ENCODE data around the gene EPN1.

Gene EPN1

GRCh38 chr19:55676383-55676782 lies 1.4 kb downstream of the EPN1 start:
- peaks cover 56% of the 10 kb centered on the region for H3K36me3 ChIP-seq (ENCODE audit: insufficient read depth, low read length)
- H3K4me3 ChIP-seq, result peak overlapping the region; percentile 84

GRCh38 chr19:55676889-55677505 lies 2.0 kb downstream of the EPN1 start:
- Histone ChIP-seq H3K4me3 (peak overlapping the region; percentile 84), H3K9me3 (ENCODE audit: low read depth, low read length) (no peaks in the 10 kb centered on the region), H3K36me3 (ENCODE audit: insufficient read depth, low read length) (peaks cover 62% of the 10 kb centered on the region), H3K27ac (no peak overlapping the region), H3K9ac (ENCODE audit: insufficient read length) (peak overlapping the region; percentile 88)
- no peak for DNase-seq (ENCODE audit: low read depth, low spot score)
- no peak for TF ChIP-seq FOXP2 (optimal IDR thresholded peaks at IDR 0.05; ENCODE audit: control extremely low read depth, extremely low read length, insufficient read depth)
- no peak for TF ChIP-seq POLR2AphosphoS5 (IDR thresholded peaks at IDR 0.05; ENCODE audit: borderline replicate concordance, low read depth, low read length)
- TF ChIP-seq EZH2 (IDR thresholded peaks at IDR 0.05), result no peak

More at GRCh38 chr19:55676383-55676782, 1.4 kb downstream of the EPN1 start:
- Histone ChIP-seq H3K9ac (ENCODE audit: insufficient read length) (peak overlapping the region; percentile 88), H3K9me3 (ENCODE audit: low read depth, low read length) (no peaks in the 10 kb centered on the region), H3K27ac (no peak overlapping the region)
- TF ChIP-seq EZH2 (IDR thresholded peaks at IDR 0.05) (no peak), FOXP2 (optimal IDR thresholded peaks at IDR 0.05; ENCODE audit: control extremely low read depth, extremely low read length, insufficient read depth) (no peak)
- no peak for DNase-seq (ENCODE audit: low read depth, low spot score)

GRCh38 chr19:55677572-55678028 lies 2.6 kb downstream of the EPN1 start:
- Histone ChIP-seq H3K27ac (no peak overlapping the region), H3K9ac (ENCODE audit: insufficient read length) (peak overlapping the region; percentile 88), H3K4me3 (no peak overlapping the region), H3K9me3 (ENCODE audit: low read depth, low read length) (no peaks in the 10 kb centered on the region), H3K36me3 (ENCODE audit: insufficient read depth, low read length) (peaks cover 61% of the 10 kb centered on the region)
- no peak for DNase-seq (ENCODE audit: low read depth, low spot score)
- TF ChIP-seq POLR2AphosphoS5 (IDR thresholded peaks at IDR 0.05; ENCODE audit: borderline replicate concordance, low read depth, low read length), result no peak
- TF ChIP-seq EZH2 (IDR thresholded peaks at IDR 0.05), result no peak
- no peak for TF ChIP-seq FOXP2 (optimal IDR thresholded peaks at IDR 0.05; ENCODE audit: control extremely low read depth, extremely low read length, insufficient read depth)

GRCh38 chr19:55678121-55678671 lies 3.2 kb downstream of the EPN1 start:
- TF ChIP-seq FOXP2 (optimal IDR thresholded peaks at IDR 0.05; ENCODE audit: control extremely low read depth, extremely low read length, insufficient read depth), result no peak
- no peak for TF ChIP-seq POLR2AphosphoS5 (IDR thresholded peaks at IDR 0.05; ENCODE audit: borderline replicate concordance, low read depth, low read length)
- no peak for TF ChIP-seq EZH2 (IDR thresholded peaks at IDR 0.05)
- no peak overlapping the region for H3K4me3 ChIP-seq
- H3K9me3 ChIP-seq (ENCODE audit: low read depth, low read length), result no peaks in the 10 kb centered on the region
- no peak for DNase-seq (ENCODE audit: low read depth, low spot score)
- no peak overlapping the region for H3K27ac ChIP-seq
- H3K9ac ChIP-seq (ENCODE audit: insufficient read length), result no peak overlapping the region
- H3K36me3 ChIP-seq (ENCODE audit: insufficient read depth, low read length), result peaks cover 58% of the 10 kb centered on the region

- no peak for DNase-seq (ENCODE audit: low read depth, low spot score)
- TF ChIP-seq POLR2AphosphoS5 (IDR thresholded peaks at IDR 0.05; ENCODE audit: borderline replicate concordance, low read depth, low read length) (no peak), EZH2 (IDR thresholded peaks at IDR 0.05) (no peak), FOXP2 (optimal IDR thresholded peaks at IDR 0.05; ENCODE audit: control extremely low read depth, extremely low read length, insufficient read depth) (no peak)
- Histone ChIP-seq H3K4me3 (no peak overlapping the region), H3K36me3 (ENCODE audit: insufficient read depth, low read length) (peaks cover 51% of the 10 kb centered on the region), H3K9ac (ENCODE audit: insufficient read length) (no peak overlapping the region), H3K27ac (no peak overlapping the region), H3K9me3 (ENCODE audit: low read depth, low read length) (no peaks in the 10 kb centered on the region)
Observed at GRCh38 chr19:55679343-55680257, 4.6 kb downstream of the EPN1 start.

- no peak for DNase-seq (ENCODE audit: low read depth, low spot score)
- H3K9ac ChIP-seq (ENCODE audit: insufficient read length), result no peak overlapping the region
- H3K4me3 ChIP-seq, result no peak overlapping the region
- H3K9me3 ChIP-seq (ENCODE audit: low read depth, low read length), result no peaks in the 10 kb centered on the region
- peaks cover 56% of the 10 kb centered on the region for H3K36me3 ChIP-seq (ENCODE audit: insufficient read depth, low read length)
- TF ChIP-seq FOXP2 (optimal IDR thresholded peaks at IDR 0.05; ENCODE audit: control extremely low read depth, extremely low read length, insufficient read depth) (no peak), EZH2 (IDR thresholded peaks at IDR 0.05) (no peak), POLR2AphosphoS5 (IDR thresholded peaks at IDR 0.05; ENCODE audit: borderline replicate concordance, low read depth, low read length) (no peak)
- H3K27ac ChIP-seq, result no peak overlapping the region
Observed at GRCh38 chr19:55680339-55681130, 5.5 kb downstream of the EPN1 start.

DNA sequence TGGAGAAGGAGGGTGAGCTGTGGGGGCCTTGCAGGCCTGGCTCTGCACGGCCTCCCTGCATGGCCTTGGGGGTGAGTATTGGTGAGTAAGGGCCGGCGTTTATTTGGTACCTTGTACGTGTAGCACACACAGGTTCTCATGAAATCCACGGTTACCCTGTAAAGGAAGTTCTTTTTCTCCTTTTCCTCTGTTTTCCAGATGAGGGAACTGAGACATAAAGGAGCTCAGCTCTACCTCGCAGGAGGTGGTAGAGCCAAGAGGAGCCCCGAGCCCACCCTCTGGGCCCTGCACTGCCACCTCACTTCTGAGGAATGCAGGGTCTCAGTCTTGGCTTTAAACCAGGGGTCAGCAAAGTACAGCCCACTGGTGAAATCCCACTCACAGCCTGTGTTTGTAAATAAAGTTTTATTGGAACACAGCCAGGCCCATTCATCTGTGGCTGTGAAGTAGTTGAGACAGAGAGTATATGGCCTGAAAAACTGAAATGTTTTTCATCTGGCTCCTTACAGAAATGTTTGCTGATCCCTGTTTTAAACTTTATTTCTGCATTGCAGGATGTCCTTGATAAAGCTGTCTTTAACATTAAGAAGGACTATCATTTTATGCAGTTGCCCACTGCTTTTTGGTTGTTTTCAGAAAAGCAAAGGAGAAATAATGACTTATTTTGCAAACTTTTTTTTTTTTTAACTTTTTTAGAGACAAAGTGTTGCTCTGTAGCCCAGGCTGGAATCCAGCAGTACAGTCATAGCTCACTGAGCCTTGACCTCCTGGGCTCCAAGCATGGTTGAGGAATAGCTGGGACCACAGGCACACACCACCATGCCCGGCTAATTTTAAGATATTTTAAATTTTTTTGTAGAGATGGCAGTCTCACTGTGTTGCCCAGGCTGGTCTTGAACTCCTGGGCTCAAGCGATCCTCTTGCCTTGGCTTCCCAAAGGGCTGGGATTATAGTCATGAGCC lies 6.4 kb downstream of the EPN1 start:
- Histone ChIP-seq H3K4me3 (no peak overlapping the region), H3K9ac (ENCODE audit: insufficient read length) (no peak overlapping the region), H3K27ac (no peak overlapping the region), H3K36me3 (ENCODE audit: insufficient read depth, low read length) (peaks cover 58% of the 10 kb centered on the region), H3K9me3 (ENCODE audit: low read depth, low read length) (no peaks in the 10 kb centered on the region)
- TF ChIP-seq EZH2 (IDR thresholded peaks at IDR 0.05) (no peak), FOXP2 (optimal IDR thresholded peaks at IDR 0.05; ENCODE audit: control extremely low read depth, extremely low read length, insufficient read depth) (no peak), POLR2AphosphoS5 (IDR thresholded peaks at IDR 0.05; ENCODE audit: borderline replicate concordance, low read depth, low read length) (no peak)
- no peak for DNase-seq (ENCODE audit: low read depth, low spot score)
